ACHN (cell line): ENCODE results near the gene ASTL.

ENCODE experiments used
- DNase-seq: peaks from one replicate; pipeline ENCODE4 v3.0.0-alpha.2; 2015
- in situ Hi-C: cut with HindIII; loops from 2 replicates; pipeline ENCODE4 v1.10.0; 2017; ENCODE audit warnings: low sequenced_read_pairs, low pct_ligation_motif_present, low pct_unique_long_range_greater_than_20kb

The ASTL gene

DNA sequence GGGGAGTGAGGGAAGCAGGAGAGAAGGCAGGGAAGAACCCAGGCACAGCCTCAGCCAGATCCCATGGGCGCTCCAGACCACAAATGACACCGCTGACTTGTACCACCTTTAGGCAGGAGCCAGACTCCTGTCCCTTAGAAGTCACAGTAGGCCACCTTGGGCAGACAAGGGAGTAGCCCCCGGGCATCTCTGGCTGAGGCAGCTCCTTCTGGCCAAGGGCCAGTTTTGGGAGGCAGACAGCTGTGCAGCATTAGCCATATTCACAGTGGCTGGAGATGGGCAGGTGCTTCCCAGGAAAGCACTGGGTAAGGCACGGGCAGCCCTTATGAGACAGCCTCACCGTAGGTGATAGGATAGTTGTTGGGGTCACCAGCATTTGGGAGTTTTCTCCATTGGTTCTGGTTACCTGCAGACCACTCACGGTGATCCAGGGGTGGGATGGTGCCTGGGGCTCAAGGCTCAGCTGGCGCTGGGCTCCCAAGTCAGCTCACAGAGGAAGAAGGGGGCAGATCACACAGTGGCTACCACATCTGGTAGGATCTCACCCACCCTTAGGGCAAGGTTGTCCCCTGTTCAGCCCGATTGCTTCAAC, 2.1 kb downstream of the ASTL start:
- in situ Hi-C loops = no loop called here
- no peak for DNase-seq

DNA sequence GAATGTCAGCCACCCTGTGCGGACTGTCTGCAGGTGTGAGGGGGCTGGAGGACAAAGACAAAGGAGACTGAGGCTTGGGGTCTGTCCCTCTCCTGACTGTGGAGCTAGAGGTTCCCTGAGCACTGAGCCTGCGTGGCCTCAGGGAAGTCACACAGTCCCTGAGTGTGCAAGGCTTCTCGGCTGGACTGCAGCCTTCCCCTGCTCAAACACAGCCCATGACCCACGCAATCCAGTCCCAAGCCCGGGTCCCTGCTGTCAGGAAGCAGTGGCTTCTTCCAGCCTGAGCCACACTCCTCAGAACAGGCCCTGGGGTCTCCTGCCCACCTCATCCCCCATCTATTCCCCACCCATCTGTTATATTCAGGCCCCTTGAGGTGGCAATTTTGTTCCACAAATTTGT, 2.7 kb downstream of the ASTL start:
- in situ Hi-C loops = no loop called here
- no peak for DNase-seq

GRCh38 chr2:96135171-96135570, 3.1 kb downstream of the ASTL start:
- in situ Hi-C loops = no loop called here
- DNase-seq = no peak

- in situ Hi-C loops = no loop called here
These were observed 3.9 kb downstream of the ASTL start for GRCh38 chr2:96134421-96134820.

GRCh38 chr2:96131813-96132745, 6.2 kb downstream of the ASTL start:
- in situ Hi-C loops = no loop called here
- no peak for DNase-seq

More at GRCh38 chr2:96134421-96134820, 3.9 kb downstream of the ASTL start:
- DNase-seq = no peak

- DNase-seq = no peak
- in situ Hi-C loops = no loop called here
These were observed 7.0 kb downstream of the ASTL start for GRCh38 chr2:96131152-96131812.

DNA sequence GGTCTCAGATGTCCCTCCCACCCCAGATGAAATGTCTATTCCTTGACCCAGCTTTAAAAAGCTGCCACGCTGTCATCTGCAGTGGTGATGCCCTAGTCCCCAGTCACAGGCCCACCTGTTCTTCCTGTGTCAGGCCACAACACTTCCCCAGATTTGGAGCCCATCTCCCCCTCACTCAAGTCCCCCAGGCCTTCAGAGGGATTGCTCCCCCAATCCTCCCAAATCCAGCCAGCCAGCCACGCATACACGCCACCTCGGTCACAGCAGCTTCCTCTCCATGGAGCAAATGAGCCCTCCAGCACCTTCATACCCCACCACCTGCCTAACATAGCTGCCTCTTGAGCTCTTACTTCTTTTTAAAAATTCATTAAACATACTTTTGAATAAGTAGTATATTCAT, 7.8 kb downstream of the ASTL start:
- in situ Hi-C loops = no loop called here
- no peak for DNase-seq

- no peak for DNase-seq
- in situ Hi-C loops = no loop called here
These were observed 8.7 kb downstream of the ASTL start for GRCh38 chr2:96129528-96130120.

DNA sequence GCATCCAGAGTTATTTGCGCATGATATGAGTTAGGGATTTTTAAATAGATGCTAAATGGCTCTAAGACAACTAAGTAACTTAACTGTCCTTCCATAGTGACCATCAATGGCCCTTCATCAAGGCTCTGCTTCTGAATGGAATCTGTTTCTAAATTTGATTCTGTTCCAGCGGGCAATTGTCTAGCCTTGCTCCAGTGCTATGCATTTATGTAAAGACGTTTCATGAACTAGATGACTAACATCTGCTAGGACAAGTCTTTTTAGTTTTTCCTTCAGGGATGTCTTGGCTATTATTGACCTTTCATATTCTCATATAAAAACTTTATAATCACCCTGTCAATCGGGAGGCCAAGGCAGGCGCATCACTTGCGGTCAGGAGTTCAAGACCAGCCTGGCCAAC, 9.8 kb downstream of the ASTL start:
- in situ Hi-C loops = no loop called here
- no peak for DNase-seq

GRCh38 chr2:96124406-96125265, 13.7 kb downstream of the ASTL start:
- no peak for DNase-seq
- in situ Hi-C loops = no loop called here

DNA sequence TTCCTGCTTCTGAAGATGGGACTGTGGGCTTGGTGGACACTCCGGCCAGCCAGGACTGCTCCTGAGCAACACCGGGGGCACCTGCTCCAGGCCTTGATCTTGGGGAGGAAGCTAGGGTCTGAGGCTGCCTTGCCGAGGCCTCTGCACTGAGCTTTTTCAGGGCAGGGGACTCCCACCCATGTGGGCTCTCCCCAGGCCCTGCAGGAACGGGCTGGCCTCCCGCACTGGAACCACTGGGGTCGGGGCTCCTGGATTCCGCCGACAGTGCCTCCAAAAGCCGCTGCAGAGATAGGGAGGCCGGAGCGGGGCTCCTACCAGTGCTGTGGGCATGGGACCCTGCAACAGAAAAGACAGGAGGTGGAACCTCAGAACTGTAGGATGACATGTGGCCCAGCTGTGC, 14.4 kb downstream of the ASTL start:
- no peak for DNase-seq
- in situ Hi-C loops = no loop called here

DNA sequence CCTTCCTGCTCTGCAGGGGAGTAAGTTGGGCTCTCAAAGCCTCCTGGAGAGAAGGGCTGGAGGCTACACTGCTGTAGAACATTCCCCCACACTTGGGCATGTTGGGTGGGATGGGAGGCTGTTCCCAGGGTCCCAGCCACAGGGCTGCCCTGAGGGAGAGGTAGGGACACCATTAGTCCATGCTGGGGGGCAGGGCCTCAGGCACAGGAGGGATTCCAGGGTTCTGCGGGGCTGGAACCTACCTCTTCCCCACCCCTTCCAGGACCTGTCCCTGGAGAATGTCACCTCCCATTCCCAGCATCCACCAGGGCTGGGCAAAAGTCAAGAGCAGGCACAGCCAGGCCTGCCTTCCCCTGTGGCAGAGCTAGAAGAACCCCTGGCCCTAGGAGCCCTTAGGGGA, 15.0 kb downstream of the ASTL start:
- DNase-seq = no peak
- in situ Hi-C loops = no loop called here

DNA sequence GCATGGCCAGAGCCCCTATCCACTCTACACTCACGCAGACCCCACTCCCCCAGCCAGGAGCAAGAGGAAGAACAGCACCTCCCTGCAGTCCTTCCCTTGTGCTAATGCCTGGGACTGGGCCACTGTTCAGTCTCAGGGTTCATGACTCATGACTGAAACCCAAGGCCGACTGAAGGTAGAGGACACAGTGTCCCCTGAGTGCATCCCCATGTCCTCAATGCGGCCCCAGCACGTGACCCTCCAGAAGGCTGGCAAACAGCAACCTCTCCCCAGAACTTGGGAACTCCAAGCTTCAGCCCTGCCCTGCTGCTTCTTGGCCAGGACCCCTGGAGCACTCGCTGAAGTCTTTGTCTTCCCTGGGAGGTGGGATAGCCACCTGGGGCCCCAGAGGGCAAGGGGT, 15.9 kb downstream of the ASTL start:
- in situ Hi-C loops = no loop called here
- DNase-seq = no peak

- DNase-seq = no peak
- in situ Hi-C loops = no loop called here
These were observed 16.9 kb downstream of the ASTL start for GRCh38 chr2:96121414-96121813.

GRCh38 chr2:96120991-96121390, 17.3 kb downstream of the ASTL start:
- DNase-seq = no peak
- in situ Hi-C loops = no loop called here

GRCh38 chr2:96120091-96120720, 18.1 kb downstream of the ASTL start:
- no peak for DNase-seq
- in situ Hi-C loops = no loop called here

DNA sequence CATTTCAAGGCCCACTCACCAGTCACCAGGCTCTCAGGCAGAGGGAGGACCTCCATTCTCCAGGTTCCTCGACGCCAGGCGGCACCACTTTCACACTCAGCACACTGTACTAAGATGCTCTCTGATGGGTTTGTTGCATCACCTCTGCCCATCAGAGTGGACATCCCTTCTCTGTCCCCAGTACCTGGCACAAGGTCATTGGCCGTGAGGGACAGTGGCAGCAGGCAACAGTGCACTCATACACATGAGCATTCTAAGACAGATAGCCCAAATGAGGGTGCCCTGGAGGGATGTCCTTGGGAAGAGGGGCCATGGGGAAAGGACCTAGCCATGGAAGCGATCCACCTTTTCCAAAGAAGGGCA, 18.9 kb downstream of the ASTL start:
- DNase-seq = no peak
- in situ Hi-C loops = no loop called here
